Measurements from ENCODE around the gene JOSD1. TPM values are rescaled to one million over a fixed set of nuclear protein-coding genes. Genes with fewer than 3 reads are reported as not detected.

JOSD1 gene
- total RNA-seq, 4 donors from 2014 or later = 47.5 to 67.0 (median 64.6) TPM

DNA sequence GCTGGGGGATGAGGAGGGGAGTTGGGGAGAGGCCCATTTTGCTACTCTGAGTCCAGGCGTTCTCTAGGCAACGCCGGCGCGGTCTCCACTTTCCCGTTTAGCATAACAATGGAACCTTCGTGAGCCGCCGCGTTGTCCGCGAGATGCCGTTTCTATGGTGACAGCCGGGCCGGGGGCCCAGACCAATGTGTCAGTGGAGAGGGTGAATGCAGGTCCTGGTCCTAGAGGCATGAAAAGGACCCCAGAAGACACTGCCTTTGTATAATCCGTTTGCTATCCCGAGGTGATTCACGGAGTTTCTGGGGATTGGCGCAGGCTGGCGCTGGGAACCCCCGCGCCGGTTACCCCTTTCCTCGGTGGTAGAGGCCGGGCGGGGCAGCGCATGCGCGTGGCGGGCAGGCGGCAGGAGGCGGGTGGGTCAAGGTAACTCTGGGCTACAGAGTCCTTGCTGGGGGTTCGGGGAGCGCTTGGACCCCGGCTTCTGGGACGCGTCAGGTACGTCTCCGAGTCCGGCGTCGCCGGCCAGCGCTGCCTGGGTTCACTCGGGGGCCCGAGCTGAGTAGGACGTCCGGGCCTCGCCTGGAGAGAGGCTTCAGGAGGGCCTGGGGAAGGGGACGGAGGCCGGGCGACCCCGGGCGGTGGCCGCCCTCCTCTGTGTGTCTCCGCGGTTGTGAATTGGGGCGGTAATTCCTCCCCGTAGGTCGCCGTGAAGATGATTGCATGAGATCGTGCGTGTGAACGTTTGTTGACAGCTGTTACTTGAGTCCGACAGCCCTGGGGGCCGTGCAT lies 44.3 kb downstream of the JOSD1 start, which contains the start of the genes CBY1 and FAM227A:
Gene CBY1, plus strand, starts transcription at position 383 of the 789 bp plus-strand sequence. CDS start 11,417 bp downstream, outside the sequence.
Gene FAM227A, minus strand, starts transcription at position 137 of the 789 bp plus-strand sequence. CDS start 6,224 bp downstream, outside the sequence.
- H3K27me3 ChIP-seq = no peaks in the 10 kb centered on the region
- H3K4me3 ChIP-seq = peak within 1 kb of the TSS; percentile 90 to 96
- WGBS, 2 donors (ENCODE audit: low coverage in 1 of 2) = 0% methylated on average over 2 of the region's 66 CpGs
- peaks cover 0 to 11% of the 10 kb centered on the region in 2 donors for H3K36me3 ChIP-seq
- no peaks in the 10 kb centered on the region for H3K9me3 ChIP-seq
- H3K27ac ChIP-seq = peak within 1 kb of the TSS; percentile 74 to 94 (median 90)
- peaks cover 0 to 29% (median 8%) of the 10 kb centered on the region in 3 donors for H3K4me1 ChIP-seq
- ATAC-seq = peak; percentile 94
- TF ChIP-seq EP300 (IDR thresholded peaks at IDR 0.05) = no peak
- peak; percentile 49 for TF ChIP-seq POLR2AphosphoS5 (IDR thresholded peaks at IDR 0.05)
- TF ChIP-seq CTCF (IDR thresholded peaks at IDR 0.05) = peak in 2 of 4 experiments; percentile 10 to 12
- peak; percentile 47 to 52 for TF ChIP-seq POLR2A (IDR thresholded peaks at IDR 0.05)

GRCh38 chr22:38655519-38656255 lies 45.1 kb downstream of the JOSD1 start:
- Histone ChIP-seq H3K9me3 (no peaks in the 10 kb centered on the region), H3K27ac (peak overlapping the region in 3 of 4 donors; percentile 88 to 94 (median 92)), H3K4me1 (peaks cover 0 to 29% (median 8%) of the 10 kb centered on the region in 3 donors), H3K36me3 (peaks cover 0 to 4% of the 10 kb centered on the region in 2 donors), H3K4me3 (peak overlapping the region; percentile 90 to 96), H3K27me3 (no peaks in the 10 kb centered on the region)
- ATAC-seq = peak; percentile 6
- TF ChIP-seq EP300 (IDR thresholded peaks at IDR 0.05) (no peak), POLR2AphosphoS5 (IDR thresholded peaks at IDR 0.05) (no peak), CTCF (IDR thresholded peaks at IDR 0.05) (no peak), POLR2A (IDR thresholded peaks at IDR 0.05) (no peak)
- 18 to 25% methylated on average over 5 of the region's 22 CpGs for WGBS, 2 donors (ENCODE audit: low coverage in 1 of 2)

- TF ChIP-seq CTCF (IDR thresholded peaks at IDR 0.05) = no peak
- TF ChIP-seq POLR2AphosphoS5 (IDR thresholded peaks at IDR 0.05) = no peak
- TF ChIP-seq POLR2A (IDR thresholded peaks at IDR 0.05) = no peak
- TF ChIP-seq EP300 (IDR thresholded peaks at IDR 0.05) = no peak
- Histone ChIP-seq H3K9me3 (no peaks in the 10 kb centered on the region), H3K4me1 (peaks cover 0 to 27% (median 8%) of the 10 kb centered on the region in 3 donors), H3K36me3 (no peaks in the 10 kb centered on the region), H3K4me3 (no peak overlapping the region), H3K27me3 (no peaks in the 10 kb centered on the region), H3K27ac (no peak overlapping the region)
- no peak for ATAC-seq
- 94% methylated on average over 8 of the region's 8 CpGs; no CpG with 5 or more reads in 1 of the 2 donors for WGBS, 2 donors (ENCODE audit: low coverage in 1 of 2)
Measured at GRCh38 chr22:38653741-38654140, 47.0 kb downstream of the JOSD1 start.

- ATAC-seq = no peak
- TF ChIP-seq POLR2AphosphoS5 (IDR thresholded peaks at IDR 0.05) = no peak
- no peak for TF ChIP-seq POLR2A (IDR thresholded peaks at IDR 0.05)
- no peak for TF ChIP-seq CTCF (IDR thresholded peaks at IDR 0.05)
- TF ChIP-seq EP300 (IDR thresholded peaks at IDR 0.05) = no peak
Measured at GRCh38 chr22:38652859-38653258, 47.9 kb downstream of the JOSD1 start.

More at GRCh38 chr22:38652859-38653258, 47.9 kb downstream of the JOSD1 start:
- no peaks in the 10 kb centered on the region for H3K9me3 ChIP-seq
- H3K36me3 ChIP-seq = no peaks in the 10 kb centered on the region
- no peak overlapping the region for H3K27ac ChIP-seq
- H3K27me3 ChIP-seq = no peaks in the 10 kb centered on the region
- no peak overlapping the region for H3K4me3 ChIP-seq
- H3K4me1 ChIP-seq = peaks cover 0 to 18% (median 8%) of the 10 kb centered on the region in 3 donors

Data from gastroesophageal sphincter (tissue), 4 donors.